ENCODE results near the gene TSPAN18. TPM values are rescaled to one million over a fixed set of nuclear protein-coding genes. Genes with fewer than 3 reads are reported as not detected.

The TSPAN18 gene
- total and polyA plus RNA-seq, 2 donors from 2014 or later: 13.8 to 38.1 TPM

DNA sequence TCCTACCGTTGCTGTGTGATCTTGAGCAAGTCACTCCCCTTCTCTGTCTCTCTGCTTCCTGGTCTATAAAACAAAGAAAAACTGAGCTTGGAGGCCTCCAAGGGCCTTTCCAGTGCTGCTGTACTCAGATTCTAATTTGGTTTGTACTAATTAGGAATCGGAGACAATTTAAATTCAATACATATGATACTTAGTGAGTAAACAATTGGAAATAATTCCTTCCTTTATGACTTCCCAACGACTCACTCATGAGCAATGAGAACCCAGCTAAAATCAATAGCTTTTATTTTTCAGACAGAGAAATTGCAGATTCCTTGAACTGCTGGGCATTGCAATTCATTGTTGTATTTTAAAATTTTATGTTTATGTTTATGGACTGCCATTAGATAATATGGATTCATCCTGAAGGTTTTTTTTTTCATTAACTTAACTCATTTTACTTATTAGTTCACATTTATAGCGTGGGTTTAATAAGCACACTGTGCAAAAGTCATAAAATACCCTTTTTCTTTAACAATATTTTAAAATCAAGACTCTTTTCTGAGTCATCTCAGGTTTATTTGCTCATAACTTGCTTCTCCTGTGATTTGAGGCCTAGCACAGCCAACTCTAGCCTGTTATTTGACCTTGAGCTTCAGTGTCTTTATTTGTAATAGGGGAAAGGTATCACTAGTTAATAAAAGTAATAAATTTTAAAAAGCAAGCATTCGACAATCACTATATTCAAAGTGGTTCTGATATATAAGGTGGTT is 128.2 kb downstream of the TSPAN18 start:
- H3K4me3 ChIP-seq (ENCODE audit: low read length in 3 of 3): no peak overlapping the region
- no peaks in the 10 kb centered on the region for H3K27me3 ChIP-seq (ENCODE audit: control insufficient read depth, insufficient read depth, low read length)
- no peak overlapping the region for H3K27ac ChIP-seq (ENCODE audit: low read depth in 2 of 2, low read length in 2 of 2)
- H3K36me3 ChIP-seq (ENCODE audit: control insufficient read depth in 2 of 3, insufficient read depth in 3 of 3, low read length in 3 of 3): no peaks in the 10 kb centered on the region
- H3K9ac ChIP-seq (ENCODE audit: low read length in 3 of 3): no peak overlapping the region
- FAIRE-seq (no peak), DNase-seq (no peak)
- TF ChIP-seq CTCF (IDR thresholded peaks at IDR 0.05; ENCODE audit: borderline replicate concordance, extremely low read depth, insufficient read depth): no peak
- intact Hi-C loops (cut with DNase I): no loop called here
- no peaks in the 10 kb centered on the region for H3K9me3 ChIP-seq (ENCODE audit: control insufficient read depth in 2 of 3, insufficient read depth in 1 of 3, low read length in 3 of 3)
- H3K4me1 ChIP-seq (ENCODE audit: control insufficient read depth in 2 of 3, insufficient read depth in 2 of 3, low read depth in 1 of 3, low read length in 3 of 3): no peaks in the 10 kb centered on the region

GRCh38 chr11:44855493-44855849 is 128.7 kb downstream of the TSPAN18 start:
- DNase-seq: no peak
- Histone ChIP-seq H3K9ac (ENCODE audit: low read length in 3 of 3) (no peak overlapping the region), H3K9me3 (ENCODE audit: control insufficient read depth in 2 of 3, insufficient read depth in 1 of 3, low read length in 3 of 3) (no peaks in the 10 kb centered on the region), H3K4me3 (ENCODE audit: low read length in 3 of 3) (no peak overlapping the region), H3K4me1 (ENCODE audit: control insufficient read depth in 2 of 3, insufficient read depth in 2 of 3, low read depth in 1 of 3, low read length in 3 of 3) (no peaks in the 10 kb centered on the region), H3K27ac (ENCODE audit: low read depth in 2 of 2, low read length in 2 of 2) (no peak overlapping the region), H3K27me3 (ENCODE audit: control insufficient read depth, insufficient read depth, low read length) (no peaks in the 10 kb centered on the region), H3K36me3 (ENCODE audit: control insufficient read depth in 2 of 3, insufficient read depth in 3 of 3, low read length in 3 of 3) (no peaks in the 10 kb centered on the region)
- TF ChIP-seq CTCF (IDR thresholded peaks at IDR 0.05; ENCODE audit: borderline replicate concordance, extremely low read depth, insufficient read depth): no peak
- intact Hi-C loops (cut with DNase I): no loop called here
- FAIRE-seq: no peak

- no peak overlapping the region for H3K4me3 ChIP-seq (ENCODE audit: low read length in 3 of 3)
- no peaks in the 10 kb centered on the region for H3K9me3 ChIP-seq (ENCODE audit: control insufficient read depth in 2 of 3, insufficient read depth in 1 of 3, low read length in 3 of 3)
- H3K27ac ChIP-seq (ENCODE audit: low read depth in 2 of 2, low read length in 2 of 2): no peak overlapping the region
- H3K36me3 ChIP-seq (ENCODE audit: control insufficient read depth in 2 of 3, insufficient read depth in 3 of 3, low read length in 3 of 3): no peaks in the 10 kb centered on the region
- peak in 2 of 5 donors; percentile 35 to 54 for DNase-seq
- intact Hi-C loops (cut with DNase I): no loop called here
- no peak for FAIRE-seq
- no peak overlapping the region for H3K9ac ChIP-seq (ENCODE audit: low read length in 3 of 3)
- no peak for TF ChIP-seq CTCF (IDR thresholded peaks at IDR 0.05; ENCODE audit: borderline replicate concordance, extremely low read depth, insufficient read depth)
- H3K4me1 ChIP-seq (ENCODE audit: control insufficient read depth in 2 of 3, insufficient read depth in 2 of 3, low read depth in 1 of 3, low read length in 3 of 3): peaks cover 0 to 5% (median 0%) of the 10 kb centered on the region in 3 donors
- H3K27me3 ChIP-seq (ENCODE audit: control insufficient read depth, insufficient read depth, low read length): no peaks in the 10 kb centered on the region
These were observed 130.8 kb downstream of the TSPAN18 start for GRCh38 chr11:44857490-44858090.
